Breast epithelium (tissue), 3 donors: ENCODE data around the gene SDCCAG8.

Experiments
- POLR2A ChIP-seq: fragments of 450-650 bp; IDR thresholded peaks from one replicate; pipeline ENCODE4 v1.6.1; 2016; ENCODE audit warnings: antibody characterized with exemption, mild to moderate bottlenecking, moderate library complexity
- TF ChIP-seq, protein P1 (sequence below), 3 donors: fragments of 450-650 bp; IDR thresholded peaks; one replicate each; pipeline ENCODE4 v1.5.1; 2016 to 2017; ENCODE audit warnings: antibody characterized with exemption in 3 of 3, mild to moderate bottlenecking in 3 of 3, moderate library complexity in 3 of 3

DNA sequence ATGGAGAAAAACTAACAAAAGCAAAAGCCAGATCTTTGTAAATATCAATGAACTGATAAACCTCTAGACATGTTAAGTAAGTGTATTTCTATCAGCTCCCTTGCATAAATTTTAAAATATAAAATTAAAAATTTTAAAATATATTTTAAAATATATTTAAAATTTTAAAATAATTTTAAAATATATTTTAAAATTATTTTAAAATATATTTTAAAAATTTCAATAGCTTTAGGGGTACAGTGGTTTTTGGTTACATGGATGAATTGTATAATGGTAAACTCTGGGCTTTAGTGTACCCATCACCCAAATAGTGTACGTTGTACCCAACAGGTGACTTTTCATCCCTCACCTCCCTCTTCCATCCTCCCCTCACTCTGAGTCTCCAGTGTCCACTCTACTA, 279.2 kb downstream of the SDCCAG8 start:
- TF ChIP-seq, protein P1, sequence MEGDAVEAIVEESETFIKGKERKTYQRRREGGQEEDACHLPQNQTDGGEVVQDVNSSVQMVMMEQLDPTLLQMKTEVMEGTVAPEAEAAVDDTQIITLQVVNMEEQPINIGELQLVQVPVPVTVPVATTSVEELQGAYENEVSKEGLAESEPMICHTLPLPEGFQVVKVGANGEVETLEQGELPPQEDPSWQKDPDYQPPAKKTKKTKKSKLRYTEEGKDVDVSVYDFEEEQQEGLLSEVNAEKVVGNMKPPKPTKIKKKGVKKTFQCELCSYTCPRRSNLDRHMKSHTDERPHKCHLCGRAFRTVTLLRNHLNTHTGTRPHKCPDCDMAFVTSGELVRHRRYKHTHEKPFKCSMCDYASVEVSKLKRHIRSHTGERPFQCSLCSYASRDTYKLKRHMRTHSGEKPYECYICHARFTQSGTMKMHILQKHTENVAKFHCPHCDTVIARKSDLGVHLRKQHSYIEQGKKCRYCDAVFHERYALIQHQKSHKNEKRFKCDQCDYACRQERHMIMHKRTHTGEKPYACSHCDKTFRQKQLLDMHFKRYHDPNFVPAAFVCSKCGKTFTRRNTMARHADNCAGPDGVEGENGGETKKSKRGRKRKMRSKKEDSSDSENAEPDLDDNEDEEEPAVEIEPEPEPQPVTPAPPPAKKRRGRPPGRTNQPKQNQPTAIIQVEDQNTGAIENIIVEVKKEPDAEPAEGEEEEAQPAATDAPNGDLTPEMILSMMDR (IDR thresholded peaks at IDR 0.05): no peak
- no peak for TF ChIP-seq POLR2A
